Gastroesophageal sphincter (tissue), 3 donors: ENCODE measurements around the gene EIF2B5.

Source experiments
- EP300 ChIP-seq: sonication (generic); formaldehyde crosslinking; IDR thresholded peaks from one replicate; pipeline ENCODE4 v1.6.1; 2017; ENCODE audit warnings: antibody characterized with exemption, mild to moderate bottlenecking
- POLR2A ChIP-seq, 2 donors: fragments of 450-650 bp; IDR thresholded peaks; one replicate each; pipeline ENCODE4 v1.6.1; 2017; ENCODE audit warnings: antibody characterized with exemption in 2 of 2, mild to moderate bottlenecking in 2 of 2, moderate library complexity in 1 of 2
- POLR2AphosphoS5 ChIP-seq: sonication (generic); formaldehyde crosslinking; IDR thresholded peaks from one replicate; pipeline ENCODE4 v1.6.1; 2017; ENCODE audit warnings: antibody characterized with exemption
- TF ChIP-seq, protein P1 (sequence below), 4 experiments: fragments of 200-600 bp in 2 of 4; fragments of 450-650 bp in 2 of 4; sonication (generic) in 1 of 4; IDR thresholded peaks; one replicate each; pipeline ENCODE4 v1.5.1; 2017 to 2019; ENCODE audit warnings: antibody characterized with exemption in 4 of 4, mild to moderate bottlenecking in 2 of 4, moderate library complexity in 2 of 4

DNA sequence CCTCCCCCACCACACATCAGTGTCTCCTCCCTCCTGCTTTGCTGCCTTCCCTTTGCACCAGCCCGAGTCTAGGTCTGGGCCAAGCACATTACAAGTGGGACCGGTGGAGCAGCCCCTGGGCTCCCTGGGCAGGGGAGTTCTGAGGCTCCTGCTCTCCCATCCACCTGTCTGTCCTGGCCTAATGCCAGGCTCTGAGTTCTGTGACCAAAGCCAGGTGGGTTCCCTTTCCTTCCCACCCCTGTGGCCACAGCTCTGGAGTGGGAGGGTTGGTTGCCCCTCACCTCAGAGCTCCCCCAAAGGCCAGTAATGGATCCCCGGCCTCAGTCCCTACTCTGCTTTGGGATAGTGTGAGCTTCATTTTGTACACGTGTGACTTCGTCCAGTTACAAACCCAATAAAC lies 48.5 kb downstream of the EIF2B5 start:
- TF ChIP-seq POLR2A (IDR thresholded peaks at IDR 0.05) (no peak), POLR2AphosphoS5 (no peak), EP300 (no peak)
- TF ChIP-seq, protein P1, sequence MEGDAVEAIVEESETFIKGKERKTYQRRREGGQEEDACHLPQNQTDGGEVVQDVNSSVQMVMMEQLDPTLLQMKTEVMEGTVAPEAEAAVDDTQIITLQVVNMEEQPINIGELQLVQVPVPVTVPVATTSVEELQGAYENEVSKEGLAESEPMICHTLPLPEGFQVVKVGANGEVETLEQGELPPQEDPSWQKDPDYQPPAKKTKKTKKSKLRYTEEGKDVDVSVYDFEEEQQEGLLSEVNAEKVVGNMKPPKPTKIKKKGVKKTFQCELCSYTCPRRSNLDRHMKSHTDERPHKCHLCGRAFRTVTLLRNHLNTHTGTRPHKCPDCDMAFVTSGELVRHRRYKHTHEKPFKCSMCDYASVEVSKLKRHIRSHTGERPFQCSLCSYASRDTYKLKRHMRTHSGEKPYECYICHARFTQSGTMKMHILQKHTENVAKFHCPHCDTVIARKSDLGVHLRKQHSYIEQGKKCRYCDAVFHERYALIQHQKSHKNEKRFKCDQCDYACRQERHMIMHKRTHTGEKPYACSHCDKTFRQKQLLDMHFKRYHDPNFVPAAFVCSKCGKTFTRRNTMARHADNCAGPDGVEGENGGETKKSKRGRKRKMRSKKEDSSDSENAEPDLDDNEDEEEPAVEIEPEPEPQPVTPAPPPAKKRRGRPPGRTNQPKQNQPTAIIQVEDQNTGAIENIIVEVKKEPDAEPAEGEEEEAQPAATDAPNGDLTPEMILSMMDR (IDR thresholded peaks at IDR 0.05): no peak
